ENCODE measurements around the gene DCUN1D3. TPM values are rescaled to one million over a fixed set of nuclear protein-coding genes. Genes with fewer than 3 reads are reported as not detected.

The DCUN1D3 gene
- total and polyA plus RNA-seq, 2 experiments from 2014 or later = 15.0 to 40.3 TPM

DNA sequence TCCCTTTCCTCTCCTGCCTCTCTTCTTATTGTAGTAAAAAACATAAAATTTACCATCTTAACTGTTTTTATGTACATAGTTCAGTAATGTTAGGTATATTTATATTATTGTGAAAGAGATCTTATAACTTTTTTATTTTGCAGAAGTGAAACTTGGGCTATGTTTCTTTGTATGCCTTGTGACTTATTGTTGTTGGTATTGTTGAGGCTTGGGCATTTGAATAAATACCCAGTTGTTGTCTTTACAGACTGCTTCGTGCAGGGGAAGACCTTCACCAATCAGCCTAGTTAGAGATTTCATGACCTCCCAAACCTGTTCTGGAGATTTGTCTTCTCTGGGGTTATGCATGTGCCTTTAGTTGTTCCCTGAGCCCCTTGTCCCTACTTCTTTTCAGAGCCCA lies 61.9 kb downstream of the DCUN1D3 start:
- no peaks in the 10 kb centered on the region for H3K36me3 ChIP-seq (replicated peaks; ENCODE audit: insufficient read depth, low read depth)
- 83% methylated on average over 1 of the region's 1 CpG for WGBS (ENCODE audit: low lambda C conversion rate, missing lambda C conversion rate)
- no peaks in the 10 kb centered on the region for H3K9me2 ChIP-seq (replicated peaks; ENCODE audit: insufficient read depth)
- H3K4me3 ChIP-seq = no peak overlapping the region
- H3K27ac ChIP-seq = no peak overlapping the region
- no peak for DNase-seq (ENCODE audit: low spot score)
- H2AFZ ChIP-seq = no peak overlapping the region
- H3K27me3 ChIP-seq = no peaks in the 10 kb centered on the region
- no peak overlapping the region for H3K4me2 ChIP-seq
- H4K20me1 ChIP-seq (ENCODE audit: insufficient read depth, poor library complexity, severe bottlenecking) = no peaks in the 10 kb centered on the region
- no peaks in the 10 kb centered on the region for H3K4me1 ChIP-seq (ENCODE audit: insufficient read depth)
- no peaks in the 10 kb centered on the region for H3K9me3 ChIP-seq (ENCODE audit: low read depth)
- TF ChIP-seq EZH2 (IDR thresholded peaks at IDR 0.05; ENCODE audit: borderline replicate concordance) (no peak), EZH2phosphoT487 (IDR thresholded peaks at IDR 0.05; ENCODE audit: low read depth, severe bottlenecking, unreplicated experiment) (no peak)
- TF ChIP-seq, protein P1, sequence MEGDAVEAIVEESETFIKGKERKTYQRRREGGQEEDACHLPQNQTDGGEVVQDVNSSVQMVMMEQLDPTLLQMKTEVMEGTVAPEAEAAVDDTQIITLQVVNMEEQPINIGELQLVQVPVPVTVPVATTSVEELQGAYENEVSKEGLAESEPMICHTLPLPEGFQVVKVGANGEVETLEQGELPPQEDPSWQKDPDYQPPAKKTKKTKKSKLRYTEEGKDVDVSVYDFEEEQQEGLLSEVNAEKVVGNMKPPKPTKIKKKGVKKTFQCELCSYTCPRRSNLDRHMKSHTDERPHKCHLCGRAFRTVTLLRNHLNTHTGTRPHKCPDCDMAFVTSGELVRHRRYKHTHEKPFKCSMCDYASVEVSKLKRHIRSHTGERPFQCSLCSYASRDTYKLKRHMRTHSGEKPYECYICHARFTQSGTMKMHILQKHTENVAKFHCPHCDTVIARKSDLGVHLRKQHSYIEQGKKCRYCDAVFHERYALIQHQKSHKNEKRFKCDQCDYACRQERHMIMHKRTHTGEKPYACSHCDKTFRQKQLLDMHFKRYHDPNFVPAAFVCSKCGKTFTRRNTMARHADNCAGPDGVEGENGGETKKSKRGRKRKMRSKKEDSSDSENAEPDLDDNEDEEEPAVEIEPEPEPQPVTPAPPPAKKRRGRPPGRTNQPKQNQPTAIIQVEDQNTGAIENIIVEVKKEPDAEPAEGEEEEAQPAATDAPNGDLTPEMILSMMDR (IDR thresholded peaks at IDR 0.05; ENCODE audit: poor library complexity) = no peak
- H3K79me2 ChIP-seq = no peaks in the 10 kb centered on the region

DNA sequence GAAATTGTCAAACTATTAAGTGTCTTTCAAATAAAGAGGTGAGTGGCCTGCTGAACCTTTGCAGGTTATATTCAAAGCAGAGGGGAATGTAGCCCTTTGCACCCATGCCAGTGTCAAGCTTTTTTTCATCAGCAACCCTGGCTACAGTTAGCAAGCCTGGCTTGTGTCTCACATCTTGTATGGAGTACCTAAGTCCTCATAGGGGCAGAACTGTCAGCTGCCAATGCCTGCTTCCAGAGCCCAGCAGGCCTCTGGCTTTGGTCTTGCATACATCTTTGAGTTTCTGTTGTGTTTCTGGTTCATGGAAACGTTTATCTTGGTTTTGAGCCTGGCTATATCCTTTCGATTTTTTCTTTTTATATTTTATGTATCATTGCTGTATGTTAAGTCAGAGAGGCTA lies 67.1 kb downstream of the DCUN1D3 start:
- no peak overlapping the region for H3K4me3 ChIP-seq
- DNase-seq (ENCODE audit: low spot score) = no peak
- H3K9me2 ChIP-seq (replicated peaks; ENCODE audit: insufficient read depth) = no peaks in the 10 kb centered on the region
- no peak overlapping the region for H3K4me2 ChIP-seq
- H4K20me1 ChIP-seq (ENCODE audit: insufficient read depth, poor library complexity, severe bottlenecking) = no peaks in the 10 kb centered on the region
- no peaks in the 10 kb centered on the region for H3K79me2 ChIP-seq
- no peak overlapping the region for H3K27ac ChIP-seq
- no peaks in the 10 kb centered on the region for H3K27me3 ChIP-seq
- H3K4me1 ChIP-seq (ENCODE audit: insufficient read depth) = no peaks in the 10 kb centered on the region
- no peak overlapping the region for H2AFZ ChIP-seq
- H3K36me3 ChIP-seq (replicated peaks; ENCODE audit: insufficient read depth, low read depth) = no peaks in the 10 kb centered on the region
- no peaks in the 10 kb centered on the region for H3K9me3 ChIP-seq (ENCODE audit: low read depth)
- WGBS (ENCODE audit: low lambda C conversion rate, missing lambda C conversion rate) = 83% methylated on average over 2 of the region's 2 CpGs
- TF ChIP-seq EZH2phosphoT487 (IDR thresholded peaks at IDR 0.05; ENCODE audit: low read depth, severe bottlenecking, unreplicated experiment) (no peak), EZH2 (IDR thresholded peaks at IDR 0.05; ENCODE audit: borderline replicate concordance) (no peak)
- TF ChIP-seq, protein P1 (IDR thresholded peaks at IDR 0.05; ENCODE audit: poor library complexity) = no peak

DNA sequence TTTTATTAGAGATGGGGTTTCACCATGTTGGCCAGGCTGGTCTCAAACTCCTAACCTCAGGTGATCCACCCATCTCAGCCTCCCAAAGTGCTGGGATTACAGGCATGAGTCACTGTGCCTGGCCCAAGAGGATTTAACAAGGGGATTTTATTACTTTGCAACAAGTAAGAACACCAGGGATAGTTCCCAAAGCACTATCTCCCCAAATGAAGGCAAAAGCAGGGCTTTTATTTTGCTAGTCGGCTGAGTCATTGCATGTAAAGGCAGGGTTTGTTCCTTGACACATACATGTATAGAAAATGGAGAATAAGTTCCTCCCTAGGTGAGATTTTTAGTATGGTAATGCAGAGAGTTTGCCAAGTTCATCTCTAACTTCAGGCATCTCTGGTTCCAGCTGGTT lies 69.8 kb downstream of the DCUN1D3 start:
- no peaks in the 10 kb centered on the region for H3K9me2 ChIP-seq (replicated peaks; ENCODE audit: insufficient read depth)
- DNase-seq (ENCODE audit: low spot score) = no peak
- no peak overlapping the region for H2AFZ ChIP-seq
- TF ChIP-seq EZH2phosphoT487 (IDR thresholded peaks at IDR 0.05; ENCODE audit: low read depth, severe bottlenecking, unreplicated experiment) (no peak), EZH2 (IDR thresholded peaks at IDR 0.05; ENCODE audit: borderline replicate concordance) (no peak)
- TF ChIP-seq, protein P1 (IDR thresholded peaks at IDR 0.05; ENCODE audit: poor library complexity) = no peak
- no peak overlapping the region for H3K27ac ChIP-seq
- no peaks in the 10 kb centered on the region for H3K27me3 ChIP-seq
- H3K4me2 ChIP-seq = no peak overlapping the region
- no peaks in the 10 kb centered on the region for H3K4me1 ChIP-seq (ENCODE audit: insufficient read depth)
- H3K36me3 ChIP-seq (replicated peaks; ENCODE audit: insufficient read depth, low read depth) = no peaks in the 10 kb centered on the region
- H4K20me1 ChIP-seq (ENCODE audit: insufficient read depth, poor library complexity, severe bottlenecking) = no peaks in the 10 kb centered on the region
- WGBS (ENCODE audit: low lambda C conversion rate, missing lambda C conversion rate) = 72% methylated on average over 1 of the region's 1 CpG
- H3K79me2 ChIP-seq = no peaks in the 10 kb centered on the region
- H3K4me3 ChIP-seq = no peak overlapping the region
- no peaks in the 10 kb centered on the region for H3K9me3 ChIP-seq (ENCODE audit: low read depth)

DNA sequence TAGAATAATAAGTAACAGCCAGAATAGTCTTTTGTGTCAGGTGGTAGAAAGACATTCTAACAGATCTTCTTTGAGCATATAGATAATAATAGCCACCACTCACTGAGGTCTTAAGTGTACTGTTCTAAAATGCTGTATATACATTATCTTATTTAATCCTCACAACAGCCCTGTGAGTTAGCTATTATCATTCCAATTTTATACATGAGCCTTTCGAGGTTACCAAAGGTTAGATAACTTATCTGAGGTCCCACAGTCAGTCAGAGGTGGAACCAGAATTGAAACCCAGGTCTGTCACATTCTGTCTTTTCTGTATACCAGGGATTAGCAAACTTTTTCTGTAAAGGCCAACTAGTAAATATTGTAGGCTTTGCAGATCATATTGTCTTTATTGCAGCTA lies 70.6 kb downstream of the DCUN1D3 start:
- 70% methylated on average over 1 of the region's 1 CpG for WGBS (ENCODE audit: low lambda C conversion rate, missing lambda C conversion rate)

More for the DNA sequence above, 70.6 kb downstream of the DCUN1D3 start:
- H3K27ac ChIP-seq = no peak overlapping the region
- TF ChIP-seq EZH2phosphoT487 (IDR thresholded peaks at IDR 0.05; ENCODE audit: low read depth, severe bottlenecking, unreplicated experiment) (no peak), EZH2 (IDR thresholded peaks at IDR 0.05; ENCODE audit: borderline replicate concordance) (no peak)
- TF ChIP-seq, protein P1 (IDR thresholded peaks at IDR 0.05; ENCODE audit: poor library complexity) = no peak
- no peaks in the 10 kb centered on the region for H3K27me3 ChIP-seq
- no peaks in the 10 kb centered on the region for H3K9me2 ChIP-seq (replicated peaks; ENCODE audit: insufficient read depth)
- no peaks in the 10 kb centered on the region for H3K36me3 ChIP-seq (replicated peaks; ENCODE audit: insufficient read depth, low read depth)
- H3K79me2 ChIP-seq = no peaks in the 10 kb centered on the region
- H3K4me1 ChIP-seq (ENCODE audit: insufficient read depth) = no peaks in the 10 kb centered on the region
- H4K20me1 ChIP-seq (ENCODE audit: insufficient read depth, poor library complexity, severe bottlenecking) = no peaks in the 10 kb centered on the region
- no peaks in the 10 kb centered on the region for H3K9me3 ChIP-seq (ENCODE audit: low read depth)
- no peak for DNase-seq (ENCODE audit: low spot score)
- no peak overlapping the region for H3K4me3 ChIP-seq
- H2AFZ ChIP-seq = no peak overlapping the region
- no peak overlapping the region for H3K4me2 ChIP-seq

All from hepatocyte (in vitro differentiated cells).